DMS79 treated with DMSO at 0.1 percent for 48 hours (cell line): ENCODE measurements around the gene AMZ1.
"Not testable (repeated sequence)": the region's sequence is repeated elsewhere in the genome, so short reads cannot be mapped to it uniquely, and the experiment has no call there.

ENCODE experiments used
- DNase-seq: peaks from one replicate; lab custom pipeline; 2025; lab: John Stamatoyannopoulos, UW

Gene AMZ1

DNA sequence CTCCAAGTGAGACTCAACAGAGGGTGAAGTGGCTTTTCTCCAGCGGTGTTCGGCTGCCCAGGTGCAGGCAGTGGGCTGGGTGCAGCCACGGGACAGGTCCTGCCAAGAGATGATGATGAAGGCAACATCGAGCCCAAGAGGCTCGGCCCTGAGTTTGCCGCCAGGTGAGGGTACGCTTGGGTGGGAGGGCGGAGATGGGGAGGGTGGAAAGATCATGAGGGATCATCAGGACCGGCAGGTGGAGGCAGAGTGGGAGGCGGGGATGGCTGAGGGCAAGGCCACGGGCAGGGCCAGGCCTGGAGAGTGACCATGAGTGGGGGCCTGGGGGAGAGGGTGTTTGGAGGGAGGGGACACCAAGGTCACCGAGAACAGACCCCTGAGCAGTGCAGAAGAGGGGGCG lies 17.8 kb upstream of the AMZ1 start:
- no peak for DNase-seq

- peak; percentile 55 for DNase-seq
These were observed 17.1 kb upstream of the AMZ1 start for GRCh38 chr7:2670720-2671391.

DNA sequence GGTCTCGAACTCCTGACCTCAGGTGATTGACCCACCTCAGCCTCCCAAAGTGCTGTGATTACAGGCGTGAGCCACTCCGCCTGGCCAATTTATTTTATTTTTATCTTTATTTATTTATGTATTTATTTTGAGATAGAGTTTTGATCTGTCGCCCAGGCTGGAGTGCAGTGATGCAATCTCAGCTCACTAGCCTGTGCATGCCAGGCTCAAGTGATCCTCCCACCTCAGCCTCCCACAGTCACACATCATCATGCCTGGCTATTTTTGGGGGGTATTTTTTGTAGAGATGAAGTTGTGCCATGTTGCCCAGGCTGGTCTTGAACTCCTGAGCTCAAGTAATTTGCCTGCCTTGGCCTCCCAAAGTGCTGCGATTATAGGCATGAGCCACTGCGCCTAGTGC lies 14.8 kb upstream of the AMZ1 start:
- DNase-seq, result not testable (repeated sequence)

GRCh38 chr7:2673934-2674333 lies 14.1 kb upstream of the AMZ1 start:
- no peak for DNase-seq

- no peak for DNase-seq
These were observed 12.7 kb upstream of the AMZ1 start for GRCh38 chr7:2675256-2675764.

GRCh38 chr7:2676576-2676975 lies 11.4 kb upstream of the AMZ1 start:
- DNase-seq, result not testable (repeated sequence)

DNA sequence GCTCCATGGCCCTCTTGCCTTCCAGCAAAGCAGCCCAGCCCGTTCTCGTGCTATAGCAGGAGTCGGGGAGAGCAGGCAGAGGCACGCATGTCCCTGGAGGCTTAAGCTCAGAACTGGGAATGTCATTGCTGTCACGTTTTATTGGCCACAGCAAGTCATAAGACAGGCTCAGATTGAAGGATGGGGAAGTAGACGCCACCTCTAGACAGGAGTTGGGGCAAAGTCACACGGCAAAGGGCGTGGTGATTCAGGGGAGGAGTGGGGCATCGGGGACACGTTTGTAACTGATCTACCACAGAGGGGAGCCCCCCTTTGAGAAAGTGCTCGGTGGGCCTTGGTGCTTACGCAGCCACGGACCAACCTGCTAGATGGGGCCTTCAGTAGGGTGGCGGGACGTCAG lies 9.5 kb upstream of the AMZ1 start:
- DNase-seq, result not testable (repeated sequence)

DNA sequence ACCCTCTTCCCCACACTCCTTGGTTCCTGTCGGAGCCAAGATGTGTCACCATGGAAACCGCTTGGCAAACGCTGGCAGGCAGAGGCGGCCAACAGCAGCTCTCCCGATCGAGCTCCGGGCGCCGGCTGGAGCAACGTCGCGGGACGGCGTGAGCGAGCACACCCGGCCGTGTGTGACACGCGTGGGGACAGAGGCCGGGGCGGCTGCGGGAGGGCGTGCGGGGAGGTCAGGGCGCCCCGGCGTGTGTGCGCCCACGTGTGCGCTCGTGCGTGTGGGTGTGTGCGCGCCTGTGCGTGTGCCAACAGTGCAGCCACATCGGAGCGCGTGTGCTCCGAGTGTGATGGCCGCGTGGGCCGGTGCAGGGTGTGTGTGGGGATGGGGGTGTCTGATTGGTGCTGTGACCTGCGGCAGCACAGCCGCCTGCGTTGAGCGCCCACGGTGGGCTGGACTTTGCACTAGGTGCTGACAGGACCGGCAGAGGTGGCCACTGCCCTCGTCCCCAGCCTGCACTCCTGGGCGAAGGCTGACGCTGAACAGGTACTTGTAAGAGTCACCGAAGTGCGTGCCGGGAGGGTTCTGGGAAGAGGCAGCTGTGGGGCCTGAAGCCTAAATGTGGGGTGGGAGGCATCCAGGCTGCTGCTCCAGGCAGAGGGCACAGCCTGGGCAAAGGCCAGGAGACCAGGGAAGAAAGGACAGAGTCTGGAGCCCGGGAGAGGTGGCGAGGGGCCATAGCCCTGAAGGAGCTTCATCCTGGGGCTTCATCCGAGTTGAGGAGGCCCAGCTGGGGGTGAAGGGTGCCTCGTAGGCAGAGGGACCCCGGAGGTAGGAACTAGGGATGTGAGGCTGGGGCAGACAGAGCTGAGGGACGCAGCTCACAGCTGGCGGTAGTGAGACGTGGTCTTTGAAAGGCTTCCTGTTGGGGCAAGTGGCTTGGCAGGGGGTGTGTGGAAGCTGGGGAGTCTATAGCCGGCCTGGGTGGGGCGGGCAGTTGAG lies 8.6 kb upstream of the AMZ1 start:
- DNase-seq, result peak; percentile 29

- DNase-seq, result no peak
These were observed 7.7 kb upstream of the AMZ1 start for GRCh38 chr7:2680256-2680655.

GRCh38 chr7:2680792-2681490 lies 7.1 kb upstream of the AMZ1 start:
- no peak for DNase-seq

GRCh38 chr7:2681929-2682799 lies 5.8 kb upstream of the AMZ1 start:
- no peak for DNase-seq

- DNase-seq, result no peak
These were observed 3.5 kb upstream of the AMZ1 start for GRCh38 chr7:2684501-2684900.

GRCh38 chr7:2686101-2686500 lies 1.9 kb upstream of the AMZ1 start:
- DNase-seq, result no peak

- peak; percentile 45 for DNase-seq
These were observed 598 bp upstream of the AMZ1 start for GRCh38 chr7:2687338-2687869.

DNA sequence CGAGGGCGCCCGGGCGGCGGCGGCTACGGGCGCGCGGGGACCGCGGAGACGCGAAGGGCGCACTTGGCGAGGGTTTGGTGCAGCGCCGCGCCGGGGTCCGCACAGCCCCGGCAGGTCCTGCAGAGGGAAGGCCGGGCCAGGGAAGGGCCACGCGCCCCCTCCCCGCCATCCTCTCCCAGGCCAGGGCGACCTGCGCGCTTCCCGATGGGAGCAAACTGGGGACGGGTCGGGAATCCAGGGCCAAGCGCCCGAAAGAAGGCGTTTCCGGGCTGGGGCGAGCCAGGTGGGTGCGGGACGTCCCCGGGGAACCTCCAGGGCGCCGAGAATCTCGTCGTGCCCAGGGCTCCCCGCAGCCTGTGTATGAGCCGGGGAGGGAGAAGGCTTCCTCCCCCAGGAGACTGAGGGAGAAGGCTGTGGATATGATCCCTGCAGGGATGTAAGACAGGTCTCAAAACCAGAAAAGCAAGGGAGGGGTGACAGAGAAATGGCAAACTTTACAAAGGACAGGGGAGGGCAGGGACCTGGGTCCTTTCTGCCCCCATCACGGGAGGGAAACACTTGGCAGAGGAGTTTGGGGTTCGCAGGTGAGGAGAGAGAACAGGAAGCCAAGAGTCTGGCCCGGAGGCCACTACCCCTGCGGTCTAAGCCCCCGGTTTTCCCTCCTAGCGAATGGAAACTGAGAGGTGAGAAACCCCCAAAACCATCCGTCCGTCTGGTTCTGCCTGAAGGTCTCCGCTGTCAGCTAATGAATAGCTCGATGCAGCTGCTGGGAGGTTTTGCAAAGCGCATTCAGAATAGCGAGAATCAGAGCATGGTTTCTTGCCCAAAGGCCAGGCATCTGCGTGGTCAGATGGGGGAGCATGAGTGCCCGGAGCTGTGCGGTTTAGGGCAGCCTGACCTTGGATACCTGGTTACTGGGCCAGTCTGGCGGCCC lies 674 bp downstream of the AMZ1 start:
- no peak for DNase-seq

GRCh38 chr7:2689343-2689847 lies 1.4 kb downstream of the AMZ1 start:
- DNase-seq, result no peak

GRCh38 chr7:2689951-2690705 lies 2.1 kb downstream of the AMZ1 start:
- DNase-seq, result no peak

DNA sequence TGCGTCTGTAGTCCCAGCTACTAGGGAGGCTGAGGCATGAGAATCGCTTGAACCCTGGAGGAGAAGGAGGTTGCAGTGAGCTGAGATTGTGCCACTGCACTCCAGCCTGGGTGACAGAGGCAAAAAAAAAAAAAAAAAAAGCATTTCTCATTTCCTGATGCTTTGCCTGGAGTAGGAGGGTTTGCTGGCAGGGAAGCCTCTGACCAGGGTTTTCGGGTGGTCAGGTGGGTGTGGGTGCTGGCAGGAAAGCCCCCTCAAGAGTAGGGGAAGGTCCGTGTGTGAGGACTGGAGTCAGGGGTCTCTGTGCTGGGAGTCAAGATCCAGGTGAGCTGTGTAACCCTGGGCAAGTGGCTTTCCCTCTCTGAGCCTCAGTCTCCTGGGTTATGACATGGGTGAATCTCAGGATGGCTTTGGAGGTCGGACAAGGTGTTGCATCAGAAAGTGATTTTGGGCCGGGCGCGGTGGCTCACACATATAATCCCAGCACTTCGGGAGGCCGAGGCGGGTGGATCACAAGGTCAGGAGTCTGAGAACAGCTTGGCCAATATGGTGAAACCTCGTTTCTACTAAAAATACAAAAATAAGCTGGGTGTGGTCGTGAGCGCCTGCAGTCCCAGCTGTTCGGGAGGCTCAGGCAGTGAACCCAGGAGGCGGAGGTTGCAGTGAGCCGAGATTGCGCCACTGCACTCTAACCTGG lies 3.2 kb downstream of the AMZ1 start:
- no peak for DNase-seq
